ENCODE results near the gene GPX3. TPM values are rescaled to one million over a fixed set of nuclear protein-coding genes. Genes with fewer than 3 reads are reported as not detected.

The GPX3 gene
- total RNA-seq, 2 experiments from 2014 or later, result not detected

DNA sequence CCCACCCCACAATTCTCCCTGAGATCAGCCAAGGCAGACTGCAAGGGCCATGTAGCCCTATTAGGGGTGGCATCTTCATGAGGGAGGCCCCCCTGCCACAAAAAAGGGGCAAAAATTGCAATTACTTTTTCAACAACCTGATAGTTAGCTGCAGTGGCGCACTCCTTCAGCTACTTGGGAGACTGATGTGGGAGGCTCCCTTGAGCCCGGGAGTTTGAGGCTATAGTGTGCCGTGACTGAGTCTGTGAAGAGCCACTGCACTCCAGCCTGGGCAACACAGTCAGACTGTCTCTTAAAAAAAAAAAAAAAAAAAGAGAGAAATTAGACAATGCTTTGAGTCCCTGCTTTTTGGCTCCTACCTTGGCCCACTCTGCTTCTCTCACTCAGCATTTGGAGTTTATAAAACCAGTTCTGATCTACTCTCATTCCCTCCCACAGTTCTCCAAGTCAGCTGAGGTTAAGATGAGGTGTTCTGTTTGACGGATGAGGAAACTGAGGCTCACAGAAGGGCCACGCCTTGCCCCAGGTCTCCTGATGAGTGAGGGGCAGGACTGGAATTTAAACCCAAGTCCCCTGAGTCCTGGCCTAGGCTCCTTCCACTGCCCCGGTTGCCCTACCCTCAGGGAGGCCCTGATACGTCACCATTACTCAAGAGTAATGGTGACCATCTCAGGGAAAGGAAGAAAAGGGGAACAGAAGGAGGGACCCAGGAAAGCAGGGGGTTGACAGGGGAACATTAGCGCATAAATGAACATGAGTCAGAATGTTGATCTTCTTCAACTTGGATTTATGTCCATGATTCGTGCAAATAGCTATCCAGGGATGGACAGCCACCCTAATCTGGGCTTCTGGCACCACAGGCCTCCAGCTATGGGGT, 9.0 kb downstream of the GPX3 start:
- no peak overlapping the region for H3K27ac Mint-ChIP-seq

GRCh38 chr5:151030056-151030336, 9.6 kb downstream of the GPX3 start:
- Mint-ChIP-seq H3K9me3 (no peaks in the 10 kb centered on the region), H3K4me1 (no peaks in the 10 kb centered on the region), H3K27ac (no peak overlapping the region), H3K4me3 (no peak overlapping the region), H3K27me3 (no peaks in the 10 kb centered on the region), H3K36me3 (ENCODE audit: low read depth) (peaks cover 69% of the 10 kb centered on the region)
- DNase-seq, result no peak
- ChIA-PET CTCF (interaction anchor here (2.0 kb wide), 1 partner anchor 22 kb away, joined by 5 read pairs; no protein-coding TSS in a partner anchor), POLR2A (interaction anchor here (0.6 kb wide), 1 partner anchor 294 kb away, joined by 3 read pairs; no protein-coding TSS in a partner anchor)

More for the DNA sequence above, 9.0 kb downstream of the GPX3 start:
- H3K36me3 Mint-ChIP-seq (ENCODE audit: low read depth), result peaks cover 66% of the 10 kb centered on the region
- H3K27me3 Mint-ChIP-seq, result no peaks in the 10 kb centered on the region
- no peak overlapping the region for H3K4me3 Mint-ChIP-seq
- DNase-seq, result no peak
- no peaks in the 10 kb centered on the region for H3K9me3 Mint-ChIP-seq
- no peaks in the 10 kb centered on the region for H3K4me1 Mint-ChIP-seq
- CTCF ChIA-PET, result interaction anchor here (1.0 to 2.0 kb wide), 2 partner anchors 9 to 23 kb away, joined by 4 to 5 read pairs; no protein-coding TSS in a partner anchor
- POLR2A ChIA-PET, result interaction anchor here (0.6 kb wide), 1 partner anchor 295 kb away, joined by 3 read pairs; no protein-coding TSS in a partner anchor

DNA sequence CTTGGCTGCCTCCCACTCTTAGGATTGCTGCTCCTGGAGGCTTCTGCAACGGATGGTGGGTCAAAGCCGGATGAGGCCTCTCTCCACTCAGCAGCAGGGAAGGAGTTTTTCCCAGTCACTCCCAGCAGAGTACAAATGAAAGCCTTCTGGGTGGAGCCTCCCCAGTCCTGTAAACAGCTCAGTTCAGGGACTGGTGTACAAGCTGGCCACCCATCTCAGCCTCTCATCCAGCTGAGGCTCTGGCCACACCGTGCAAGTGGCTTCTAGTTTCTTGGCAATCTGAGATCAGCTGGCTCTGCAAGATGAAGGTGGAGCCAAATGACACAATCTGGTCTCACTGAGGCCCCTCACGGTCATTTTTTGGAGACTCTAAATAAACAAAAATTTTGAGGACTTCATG, 10.0 kb downstream of the GPX3 start:
- Mint-ChIP-seq H3K36me3 (ENCODE audit: low read depth) (peaks cover 67% of the 10 kb centered on the region), H3K9me3 (no peaks in the 10 kb centered on the region), H3K4me1 (no peaks in the 10 kb centered on the region), H3K27me3 (no peaks in the 10 kb centered on the region), H3K4me3 (no peak overlapping the region), H3K27ac (no peak overlapping the region)
- ChIA-PET POLR2A (no interaction called here), CTCF (interaction anchor here (2.0 kb wide), 1 partner anchor 22 kb away, joined by 5 read pairs; no protein-coding TSS in a partner anchor)
- no peak for DNase-seq

DNA sequence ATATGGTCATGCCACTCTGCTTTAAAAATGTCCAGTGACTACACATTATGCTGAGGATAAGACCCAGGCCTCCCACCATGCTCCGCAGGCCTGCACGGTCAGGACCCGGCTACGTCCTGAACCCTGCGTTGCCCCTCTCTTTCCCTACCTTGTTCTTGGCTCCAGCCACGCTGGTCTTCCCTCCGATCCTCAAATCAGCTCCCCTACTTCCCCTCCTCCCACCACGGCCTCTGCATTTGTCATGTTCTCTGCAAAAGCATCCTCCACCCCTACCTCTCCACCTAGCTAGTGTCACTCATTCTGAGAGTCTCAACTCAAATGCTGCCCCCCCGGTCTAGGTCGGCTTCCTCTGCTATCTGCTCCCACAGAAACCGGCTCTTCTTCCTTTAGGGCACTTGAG, 11.2 kb downstream of the GPX3 start:
- ChIA-PET POLR2A (no interaction called here), CTCF (interaction anchor here (1.8 to 2.0 kb wide), 2 partner anchors 16 to 21 kb away, joined by 5 read pairs; no protein-coding TSS in a partner anchor)
- H3K4me3 Mint-ChIP-seq, result no peak overlapping the region
- no peaks in the 10 kb centered on the region for H3K9me3 Mint-ChIP-seq
- no peaks in the 10 kb centered on the region for H3K4me1 Mint-ChIP-seq
- no peak for DNase-seq
- no peaks in the 10 kb centered on the region for H3K27me3 Mint-ChIP-seq
- H3K27ac Mint-ChIP-seq, result no peak overlapping the region
- H3K36me3 Mint-ChIP-seq (ENCODE audit: low read depth), result peaks cover 65% of the 10 kb centered on the region

- H3K4me3 Mint-ChIP-seq, result no peak overlapping the region
- no peaks in the 10 kb centered on the region for H3K4me1 Mint-ChIP-seq
- peaks cover 65% of the 10 kb centered on the region for H3K36me3 Mint-ChIP-seq (ENCODE audit: low read depth)
- CTCF ChIA-PET, result no interaction called here
- H3K9me3 Mint-ChIP-seq, result no peaks in the 10 kb centered on the region
- H3K27ac Mint-ChIP-seq, result no peak overlapping the region
- no peaks in the 10 kb centered on the region for H3K27me3 Mint-ChIP-seq
- DNase-seq, result no peak
- POLR2A ChIA-PET, result no interaction called here
Measured at GRCh38 chr5:151033217-151033934, 13.0 kb downstream of the GPX3 start.

- DNase-seq, result no peak
- H3K36me3 Mint-ChIP-seq (ENCODE audit: low read depth), result peaks cover 59% of the 10 kb centered on the region
- no peak overlapping the region for H3K4me3 Mint-ChIP-seq
- H3K27ac Mint-ChIP-seq, result no peak overlapping the region
- CTCF ChIA-PET, result interaction anchor here (1.4 kb wide), 1 partner anchor 14 kb away, joined by 6 read pairs; no protein-coding TSS in a partner anchor
- POLR2A ChIA-PET, result no interaction called here
- no peaks in the 10 kb centered on the region for H3K4me1 Mint-ChIP-seq
- no peaks in the 10 kb centered on the region for H3K9me3 Mint-ChIP-seq
- H3K27me3 Mint-ChIP-seq, result no peaks in the 10 kb centered on the region
Measured at GRCh38 chr5:151034422-151035379, 14.3 kb downstream of the GPX3 start.

DNA sequence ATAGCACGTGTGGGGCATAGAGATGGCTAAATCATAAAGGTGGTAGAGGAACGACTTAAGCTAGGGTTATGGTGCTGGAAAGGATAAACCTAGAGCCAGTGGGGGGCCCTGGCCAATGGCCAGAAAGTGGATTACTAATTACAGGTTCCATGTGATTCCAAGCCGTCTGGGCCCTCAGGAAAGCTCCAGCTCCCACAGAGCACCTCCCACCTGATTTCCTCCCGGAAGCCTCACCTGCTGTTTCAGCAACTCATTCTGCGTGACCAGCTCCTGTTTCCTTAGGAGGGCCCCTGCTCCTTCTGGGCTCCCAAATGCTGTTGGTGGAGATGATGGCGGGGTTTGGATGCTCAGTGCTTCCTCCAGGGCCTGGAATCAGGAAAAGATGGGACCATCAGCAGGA, 16.2 kb downstream of the GPX3 start:
- POLR2A ChIA-PET, result no interaction called here
- H3K36me3 Mint-ChIP-seq (ENCODE audit: low read depth), result peaks cover 59% of the 10 kb centered on the region
- CTCF ChIA-PET, result interaction anchor here (1.4 kb wide), 1 partner anchor 12 kb away, joined by 6 read pairs; no protein-coding TSS in a partner anchor
- no peak overlapping the region for H3K27ac Mint-ChIP-seq
- H3K4me3 Mint-ChIP-seq, result no peak overlapping the region
- DNase-seq, result no peak
- H3K27me3 Mint-ChIP-seq, result no peaks in the 10 kb centered on the region
- no peaks in the 10 kb centered on the region for H3K4me1 Mint-ChIP-seq
- no peaks in the 10 kb centered on the region for H3K9me3 Mint-ChIP-seq

DNA sequence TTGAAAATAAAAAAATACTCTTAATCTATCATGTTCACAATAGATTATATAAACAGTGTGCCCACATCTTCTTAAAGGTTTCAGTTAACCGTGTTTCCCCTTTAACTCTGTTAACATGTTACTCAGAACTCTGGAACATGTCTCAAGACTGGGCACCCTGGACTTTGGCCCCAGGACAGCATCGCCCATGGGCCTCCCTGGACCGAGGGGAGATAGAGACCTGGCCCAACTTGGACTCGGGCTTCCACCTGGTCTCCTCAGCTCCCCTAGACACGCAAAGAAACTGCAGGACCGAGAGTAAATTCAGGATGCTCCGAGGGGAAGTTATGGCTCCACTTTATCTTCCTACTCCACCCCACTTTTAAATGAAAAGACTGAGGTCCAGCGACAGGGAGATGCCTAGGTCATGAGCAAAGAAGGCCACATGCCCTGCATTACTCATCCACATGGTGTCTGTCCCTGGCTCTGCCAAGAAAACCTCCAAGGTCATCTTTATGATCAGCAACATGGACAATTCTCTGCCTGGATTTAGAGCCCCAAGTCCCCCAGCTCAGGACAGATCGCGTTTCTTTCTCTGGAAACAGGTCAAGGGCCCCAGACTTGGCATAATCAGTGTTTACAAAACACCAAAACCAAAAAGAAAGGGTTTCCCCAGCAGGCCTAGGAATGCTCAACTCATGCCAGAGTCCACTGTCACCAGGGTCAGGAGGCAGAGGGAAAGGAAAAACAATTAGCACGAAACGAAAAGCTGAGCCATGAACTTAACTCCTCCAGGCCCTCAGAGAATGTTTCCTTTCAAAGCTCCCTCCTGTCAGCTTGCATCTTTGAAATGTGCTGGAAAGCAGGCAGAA, 17.4 kb downstream of the GPX3 start:
- DNase-seq, result no peak
- Mint-ChIP-seq H3K4me3 (no peak overlapping the region), H3K27ac (no peak overlapping the region), H3K9me3 (no peaks in the 10 kb centered on the region), H3K36me3 (ENCODE audit: low read depth) (peaks cover 59% of the 10 kb centered on the region), H3K4me1 (no peaks in the 10 kb centered on the region), H3K27me3 (no peaks in the 10 kb centered on the region)
- ChIA-PET POLR2A (no interaction called here), CTCF (interaction anchor here (1.3 to 1.8 kb wide), 3 partner anchors 9 to 78 kb away, joined by 3 to 4 read pairs (median 4); no protein-coding TSS in a partner anchor)

GRCh38 chr5:151038412-151038745, 18.0 kb downstream of the GPX3 start:
- ChIA-PET CTCF (interaction anchor here (1.0 to 1.8 kb wide), 5 partner anchors 10 to 77 kb away, joined by 3 to 8 read pairs (median 4); no protein-coding TSS in a partner anchor), POLR2A (no interaction called here)
- DNase-seq, result no peak
- Mint-ChIP-seq H3K36me3 (ENCODE audit: low read depth) (peaks cover 62% of the 10 kb centered on the region), H3K4me3 (no peak overlapping the region), H3K4me1 (no peaks in the 10 kb centered on the region), H3K27ac (no peak overlapping the region), H3K27me3 (no peaks in the 10 kb centered on the region), H3K9me3 (no peaks in the 10 kb centered on the region)

DNA sequence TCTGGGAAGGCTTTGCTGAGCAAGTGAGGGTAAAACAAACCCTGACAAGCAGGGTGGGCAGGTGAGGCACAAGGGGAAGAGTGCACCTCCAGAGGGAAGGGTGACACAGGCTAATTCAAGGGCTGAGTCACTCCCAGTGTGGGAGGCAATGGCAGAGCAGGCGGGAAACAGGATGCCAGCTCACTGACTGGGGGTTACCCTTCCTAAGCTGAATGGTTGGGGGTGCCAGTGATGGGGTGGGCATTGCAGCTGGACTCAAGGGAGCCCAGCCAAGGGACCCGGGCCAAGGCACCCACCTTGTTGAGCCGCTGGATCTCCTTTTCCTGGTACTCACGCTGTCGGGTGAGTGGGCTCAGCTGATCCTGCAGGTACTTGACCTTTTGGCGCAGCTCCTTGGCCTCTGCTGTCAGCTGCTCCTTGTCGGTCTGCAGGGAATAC, 18.4 kb downstream of the GPX3 start:
- H3K4me1 Mint-ChIP-seq, result no peaks in the 10 kb centered on the region
- no peaks in the 10 kb centered on the region for H3K9me3 Mint-ChIP-seq
- CTCF ChIA-PET, result interaction anchor here (1.0 to 1.8 kb wide), 5 partner anchors 9 to 77 kb away, joined by 3 to 8 read pairs (median 4); no protein-coding TSS in a partner anchor
- POLR2A ChIA-PET, result no interaction called here
- H3K4me3 Mint-ChIP-seq, result no peak overlapping the region
- H3K27ac Mint-ChIP-seq, result no peak overlapping the region
- H3K36me3 Mint-ChIP-seq (ENCODE audit: low read depth), result peaks cover 59% of the 10 kb centered on the region
- no peaks in the 10 kb centered on the region for H3K27me3 Mint-ChIP-seq
- DNase-seq, result no peak

DNA sequence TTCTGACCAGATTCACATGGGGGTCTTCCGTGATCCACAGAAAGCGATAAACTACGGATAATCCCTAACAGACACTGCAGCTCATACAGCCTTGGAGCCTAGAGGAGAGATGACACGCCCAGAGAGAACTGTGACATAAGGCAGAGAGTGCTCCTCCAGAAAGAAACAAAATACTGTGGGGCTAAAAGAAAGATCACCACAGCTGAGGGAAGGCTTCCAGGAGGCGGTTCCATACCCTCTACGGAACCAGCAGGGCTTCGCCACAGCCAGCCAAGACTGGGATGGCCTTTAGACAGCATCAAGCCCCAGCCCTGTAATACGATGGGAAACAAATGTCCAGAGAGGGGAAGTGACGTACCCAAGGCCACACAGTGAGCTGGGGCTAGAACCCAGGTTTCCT, 19.3 kb downstream of the GPX3 start:
- CTCF ChIA-PET, result interaction anchor here (1.0 to 1.8 kb wide), 4 partner anchors 9 to 125 kb away, joined by 3 to 8 read pairs (median 4); no protein-coding TSS in a partner anchor
- H3K4me1 Mint-ChIP-seq, result no peaks in the 10 kb centered on the region
- no peak overlapping the region for H3K27ac Mint-ChIP-seq
- peaks cover 54% of the 10 kb centered on the region for H3K36me3 Mint-ChIP-seq (ENCODE audit: low read depth)
- no peaks in the 10 kb centered on the region for H3K9me3 Mint-ChIP-seq
- POLR2A ChIA-PET, result no interaction called here
- no peak overlapping the region for H3K4me3 Mint-ChIP-seq
- no peaks in the 10 kb centered on the region for H3K27me3 Mint-ChIP-seq
- no peak for DNase-seq
